ENCODE measurements around the gene TEX54.

The TEX54 gene

DNA sequence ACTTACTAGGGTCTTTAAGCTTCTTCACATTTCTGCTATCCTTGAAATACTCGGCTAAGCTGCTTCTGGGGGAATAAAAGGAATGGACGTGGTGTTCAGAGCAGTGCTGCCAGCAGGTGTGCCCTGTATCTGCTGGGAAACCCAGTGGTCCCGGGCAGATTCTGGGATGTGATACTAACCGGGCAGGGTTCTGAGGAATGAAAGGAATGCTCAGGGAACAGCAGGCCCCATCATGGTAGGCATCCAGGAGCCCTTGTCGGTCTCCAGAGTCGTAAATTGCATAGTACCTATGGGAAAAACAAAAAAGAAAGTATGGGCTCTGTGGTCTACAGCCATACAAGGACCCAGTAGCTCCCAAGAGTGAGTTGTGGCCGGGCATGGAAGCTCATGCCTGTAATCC, 36.4 kb downstream of the TEX54 start:
- ChIA-PET CTCF (interaction anchor here (1.4 kb wide), 1 partner anchor 9 kb away, joined by 4 read pairs; the partner anchor contains the start of gene TMEM179B), POLR2A (interaction anchor here (1.0 to 2.0 kb wide), 6 partner anchors 8 to 60 kb away, joined by 3 to 6 read pairs (median 5); partner anchors contain the start of gene TMEM179B)
- TF ChIP-seq ZNF384 (IDR thresholded peaks at IDR 0.05) (no peak), HDGF (IDR thresholded peaks at IDR 0.05; ENCODE audit: borderline replicate concordance) (no peak), PKNOX1 (IDR thresholded peaks at IDR 0.05) (no peak), BHLHE40 (IDR thresholded peaks at IDR 0.05; ENCODE audit: borderline replicate concordance) (no peak), FOXA1 (IDR thresholded peaks at IDR 0.05) (no peak), ARNT (IDR thresholded peaks at IDR 0.05) (no peak), NFRKB (IDR thresholded peaks at IDR 0.05) (no peak), FOXK2 (IDR thresholded peaks at IDR 0.05) (no peak), FOXM1 (IDR thresholded peaks at IDR 0.05; ENCODE audit: borderline replicate concordance) (no peak), CTBP1 (IDR thresholded peaks at IDR 0.05; ENCODE audit: borderline replicate concordance) (no peak), SP1 (IDR thresholded peaks at IDR 0.05) (no peak), L3MBTL2 (conservative IDR thresholded peaks at IDR 0.05) (no peak), ELF4 (IDR thresholded peaks at IDR 0.05) (no peak), TARDBP (IDR thresholded peaks at IDR 0.05) (no peak), LEF1 (IDR thresholded peaks at IDR 0.05; ENCODE audit: borderline replicate concordance) (no peak)
- no peak for DNase-seq (ENCODE audit: extremely low spot score)

DNA sequence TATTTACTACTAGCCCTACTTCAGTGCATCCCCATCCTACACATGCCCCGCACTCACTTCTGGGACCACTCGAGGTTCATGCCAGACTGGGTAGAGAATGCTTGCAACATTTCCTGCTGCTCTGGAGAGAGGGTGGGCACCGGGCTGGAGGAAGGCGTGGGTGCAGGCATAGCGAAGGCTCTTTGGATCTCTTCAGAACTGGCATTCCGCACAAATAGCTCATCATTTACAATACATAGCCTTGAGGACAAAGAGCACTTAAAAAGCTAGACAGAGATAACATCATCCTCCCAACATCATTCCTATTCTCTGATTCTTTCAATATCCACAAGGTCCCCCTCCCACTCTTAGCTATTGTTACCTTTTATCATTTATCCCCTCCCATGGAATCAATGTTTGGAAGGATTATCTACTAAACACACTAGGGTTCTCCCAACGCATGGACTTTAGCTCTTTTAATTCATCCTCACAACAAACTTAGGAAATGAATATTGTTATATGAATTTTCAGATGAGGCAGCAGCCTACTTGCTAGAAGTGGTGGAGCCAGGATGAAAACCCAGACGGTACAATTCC, 38.4 kb downstream of the TEX54 start:
- no peak for DNase-seq (ENCODE audit: extremely low spot score)
- TF ChIP-seq SUZ12 (IDR thresholded peaks at IDR 0.05) (no peak), ZNF384 (IDR thresholded peaks at IDR 0.05) (no peak), PKNOX1 (IDR thresholded peaks at IDR 0.05) (no peak), LEF1 (IDR thresholded peaks at IDR 0.05; ENCODE audit: borderline replicate concordance) (no peak), FOXK2 (IDR thresholded peaks at IDR 0.05) (no peak), FOXM1 (IDR thresholded peaks at IDR 0.05; ENCODE audit: borderline replicate concordance) (no peak), CTBP1 (IDR thresholded peaks at IDR 0.05; ENCODE audit: borderline replicate concordance) (no peak), TARDBP (IDR thresholded peaks at IDR 0.05) (no peak), ELF4 (IDR thresholded peaks at IDR 0.05) (no peak), ARNT (IDR thresholded peaks at IDR 0.05) (no peak), HDGF (IDR thresholded peaks at IDR 0.05; ENCODE audit: borderline replicate concordance) (no peak)
- POLR2A ChIA-PET, result interaction anchor here (1.0 to 2.0 kb wide), 6 partner anchors 10 to 87 kb away, joined by 3 to 5 read pairs (median 5); partner anchors contain the start of genes NXF1 and ZBTB3
- CTCF ChIA-PET, result interaction anchor here (0.6 to 0.8 kb wide), 2 partner anchors 114 to 332 kb away, joined by 3 read pairs; no protein-coding TSS in a partner anchor

- ChIA-PET POLR2A (interaction anchor here (0.6 to 8.8 kb wide), 5 partner anchors 12 to 88 kb away, joined by 3 to 144 read pairs (median 5); partner anchors contain the start of genes TAF6L and WDR74), CTCF (interaction anchor here (0.5 kb wide), 1 partner anchor 62 kb away, joined by 3 read pairs; no protein-coding TSS in a partner anchor)
- no peak for DNase-seq (ENCODE audit: extremely low spot score)
- TF ChIP-seq LEF1 (IDR thresholded peaks at IDR 0.05; ENCODE audit: borderline replicate concordance) (no peak), SUZ12 (IDR thresholded peaks at IDR 0.05) (no peak)
Measured at GRCh38 chr11:62792202-62792575, 40.5 kb downstream of the TEX54 start.

DNA sequence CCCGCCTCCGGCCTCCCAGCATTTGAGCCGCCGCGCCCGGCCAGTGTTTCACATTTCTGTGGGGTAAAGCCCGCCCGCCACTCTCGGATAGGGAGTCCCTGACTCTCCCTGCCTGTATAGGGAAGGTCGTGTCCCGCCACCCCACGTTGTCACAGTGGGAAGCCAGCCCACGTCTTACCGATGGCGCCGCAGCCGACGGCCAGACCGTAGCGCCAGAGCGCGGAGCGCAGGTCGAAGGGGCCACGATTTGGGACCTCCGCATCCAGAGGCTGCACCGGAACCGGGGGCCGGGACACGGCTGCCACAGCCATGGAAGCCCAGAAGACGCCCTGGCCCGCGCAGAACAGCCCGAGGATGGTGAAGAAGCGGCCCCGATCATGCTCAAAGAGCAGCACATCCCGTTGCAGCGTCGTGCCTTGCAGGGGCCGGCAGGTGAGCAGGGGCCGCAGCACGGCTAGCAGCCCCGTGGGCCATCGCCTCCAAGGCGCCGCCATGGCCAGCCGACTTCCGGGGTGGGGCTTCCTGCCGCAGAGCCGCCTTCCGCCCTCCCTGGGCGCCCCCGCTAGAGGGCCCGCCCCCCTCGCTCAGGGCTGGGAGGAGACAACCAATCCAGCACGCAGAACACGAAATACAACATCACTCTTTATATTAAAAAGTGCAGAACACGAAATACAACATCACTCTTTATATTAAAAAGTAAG, 41.0 kb downstream of the TEX54 start, which contains the start of gene TMEM223:
TSS of gene TMEM223 (minus strand) at position 506 of the 701 bp plus-strand sequence. CDS start at position 494, 12 bp downstream.
- POLR2A ChIA-PET, result interaction anchor here (0.7 to 8.8 kb wide), 6 partner anchors 29 to 90 kb away, joined by 3 to 144 read pairs (median 4); partner anchors contain the start of genes SLC3A2, WDR74 and ZBTB3
- DNase-seq (ENCODE audit: extremely low spot score), result peak; percentile 84
- CTCF ChIA-PET, result no interaction called here
- peak; percentile 83; the same call in 1 of the 2 replicates for TF ChIP-seq ELF4 (IDR thresholded peaks at IDR 0.05)
- no peak for TF ChIP-seq CTBP1 (IDR thresholded peaks at IDR 0.05; ENCODE audit: borderline replicate concordance)
- TF ChIP-seq BHLHE40 (IDR thresholded peaks at IDR 0.05; ENCODE audit: borderline replicate concordance), result no peak
- peak; percentile 50 for TF ChIP-seq L3MBTL2 (conservative IDR thresholded peaks at IDR 0.05)
- TF ChIP-seq LEF1 (IDR thresholded peaks at IDR 0.05; ENCODE audit: borderline replicate concordance), result peak; percentile 29; the same call in 1 of the 2 replicates
- TF ChIP-seq HDGF (IDR thresholded peaks at IDR 0.05; ENCODE audit: borderline replicate concordance), result peak; percentile 20; the same call in 1 of the 2 replicates

- no peak for TF ChIP-seq CTBP1 (IDR thresholded peaks at IDR 0.05; ENCODE audit: borderline replicate concordance)
- no peak for TF ChIP-seq ARNT (IDR thresholded peaks at IDR 0.05)
- no peak for TF ChIP-seq PKNOX1 (IDR thresholded peaks at IDR 0.05)
- TF ChIP-seq SP1 (IDR thresholded peaks at IDR 0.05), result no peak
- TF ChIP-seq FOXA1 (IDR thresholded peaks at IDR 0.05), result no peak
- TF ChIP-seq TARDBP (IDR thresholded peaks at IDR 0.05), result no peak
- TF ChIP-seq L3MBTL2 (conservative IDR thresholded peaks at IDR 0.05), result no peak
- no peak for TF ChIP-seq HDGF (IDR thresholded peaks at IDR 0.05; ENCODE audit: borderline replicate concordance)
- ChIA-PET POLR2A (interaction anchor here (0.8 to 8.8 kb wide), 6 partner anchors 15 to 72 kb away, joined by 3 to 144 read pairs (median 6); partner anchors contain the start of genes STX5, WDR74 and ZBTB3), CTCF (no interaction called here)
- no peak for DNase-seq (ENCODE audit: extremely low spot score)
Measured at GRCh38 chr11:62789576-62789975, 43.1 kb downstream of the TEX54 start.
